Dendritic cell treated with granulocyte-macrophage colony-stimulating factor and Interleukin-4, amounts not matched to agents 40 ng/mL and 50 ng/mL, for 4 days (primary cell): Measurements from ENCODE around the gene ZNF764.
A peak's percentile ranks its signal among the peaks of the same experiment; 100 is the strongest.

ENCODE experiments used
- H3K27ac Mint-ChIP-seq: one replicate; pipeline ENCODE4 v1.8.0; 2022; ENCODE audit warnings: mild to moderate bottlenecking, mixed read lengths
- H3K27me3 Mint-ChIP-seq: one replicate; pipeline ENCODE4 v1.8.0; 2022; ENCODE audit warnings: mild to moderate bottlenecking, mixed read lengths
- H3K36me3 Mint-ChIP-seq: one replicate; pipeline ENCODE4 v1.8.0; 2022; ENCODE audit warnings: low read depth, mixed read lengths
- H3K4me1 Mint-ChIP-seq: one replicate; pipeline ENCODE4 v1.8.0; 2022; ENCODE audit warnings: low read depth, mixed read lengths
- H3K4me3 Mint-ChIP-seq: one replicate; pipeline ENCODE4 v1.8.0; 2022; ENCODE audit warnings: mild to moderate bottlenecking, moderate library complexity, mixed read lengths
- H3K9me3 Mint-ChIP-seq: one replicate; pipeline ENCODE4 v1.8.0; 2022; ENCODE audit warnings: mixed read lengths
- intact Hi-C: fragments of 100-400 bp; cut with micrococcal nuclease; formaldehyde crosslinking; loops from one replicate; pipeline ENCODE4 v1.15.0; 2022

The ZNF764 gene

GRCh38 chr16:30533748-30534367 lies 24.3 kb downstream of the ZNF764 start:
- peaks cover 69% of the 10 kb centered on the region for H3K4me1 Mint-ChIP-seq
- peaks cover 58% of the 10 kb centered on the region for H3K36me3 Mint-ChIP-seq
- peak overlapping the region; percentile 90 for H3K27ac Mint-ChIP-seq
- peak overlapping the region; percentile 87 for H3K4me3 Mint-ChIP-seq
- no peaks in the 10 kb centered on the region for H3K27me3 Mint-ChIP-seq
- no peaks in the 10 kb centered on the region for H3K9me3 Mint-ChIP-seq
- intact Hi-C loops, result no loop called here

- Mint-ChIP-seq H3K4me3 (peak overlapping the region; percentile 67), H3K27ac (peak overlapping the region; percentile 90), H3K9me3 (no peaks in the 10 kb centered on the region), H3K27me3 (no peaks in the 10 kb centered on the region), H3K4me1 (peaks cover 69% of the 10 kb centered on the region), H3K36me3 (peaks cover 58% of the 10 kb centered on the region)
- intact Hi-C loops, result no loop called here
These were observed 25.0 kb downstream of the ZNF764 start for GRCh38 chr16:30533146-30533522.

GRCh38 chr16:30532285-30533145 lies 25.7 kb downstream of the ZNF764 start:
- peaks cover 71% of the 10 kb centered on the region for H3K4me1 Mint-ChIP-seq
- peaks cover 52% of the 10 kb centered on the region for H3K36me3 Mint-ChIP-seq
- intact Hi-C loops, result no loop called here
- peak overlapping the region; percentile 9 for H3K4me3 Mint-ChIP-seq
- no peaks in the 10 kb centered on the region for H3K9me3 Mint-ChIP-seq
- no peaks in the 10 kb centered on the region for H3K27me3 Mint-ChIP-seq
- peak overlapping the region; percentile 90 for H3K27ac Mint-ChIP-seq

- H3K4me3 Mint-ChIP-seq, result no peak overlapping the region
These were observed 27.8 kb downstream of the ZNF764 start for GRCh38 chr16:30530163-30531037.

GRCh38 chr16:30528799-30529457 lies 29.2 kb downstream of the ZNF764 start:
- Mint-ChIP-seq H3K27me3 (no peaks in the 10 kb centered on the region), H3K9me3 (no peaks in the 10 kb centered on the region), H3K27ac (peak overlapping the region; percentile 99), H3K4me1 (peaks cover 70% of the 10 kb centered on the region), H3K4me3 (no peak overlapping the region), H3K36me3 (peaks cover 53% of the 10 kb centered on the region)
- intact Hi-C loops, result loop anchor here (5.0 kb wide), 1 partner anchor 43 kb away; the partner anchor contains the start of gene ZNF688

More at GRCh38 chr16:30530163-30531037, 27.8 kb downstream of the ZNF764 start:
- H3K27ac Mint-ChIP-seq, result peak overlapping the region; percentile 99
- H3K27me3 Mint-ChIP-seq, result no peaks in the 10 kb centered on the region
- peaks cover 61% of the 10 kb centered on the region for H3K4me1 Mint-ChIP-seq
- intact Hi-C loops, result no loop called here
- peaks cover 51% of the 10 kb centered on the region for H3K36me3 Mint-ChIP-seq
- H3K9me3 Mint-ChIP-seq, result no peaks in the 10 kb centered on the region

- Mint-ChIP-seq H3K27ac (peak overlapping the region; percentile 99), H3K36me3 (peaks cover 48% of the 10 kb centered on the region), H3K4me1 (peaks cover 67% of the 10 kb centered on the region), H3K9me3 (no peaks in the 10 kb centered on the region), H3K27me3 (no peaks in the 10 kb centered on the region), H3K4me3 (peak overlapping the region; percentile 76)
- intact Hi-C loops, result loop anchor here (2.0 to 5.0 kb wide), 3 partner anchors 45 to 173 kb away; partner anchors contain the start of genes CD2BP2 and ZNF688
These were observed 30.5 kb downstream of the ZNF764 start for GRCh38 chr16:30527635-30528178.

- Mint-ChIP-seq H3K9me3 (no peaks in the 10 kb centered on the region), H3K27ac (peak overlapping the region; percentile 99), H3K27me3 (no peaks in the 10 kb centered on the region), H3K4me3 (peak overlapping the region; percentile 76), H3K4me1 (peaks cover 67% of the 10 kb centered on the region), H3K36me3 (peaks cover 47% of the 10 kb centered on the region)
- intact Hi-C loops, result loop anchor here (1.0 to 5.0 kb wide), 4 partner anchors 45 to 172 kb away; partner anchors contain the start of genes CD2BP2, ZNF688 and ZNF785
These were observed 31.1 kb downstream of the ZNF764 start for GRCh38 chr16:30526823-30527634.

GRCh38 chr16:30526137-30526822 lies 31.9 kb downstream of the ZNF764 start, which contains the start of gene ZNF768:
ZNF768 (minus strand) TSS chr16:30526566; CDS start chr16:30526413, 153 bp downstream.
- peak within 1 kb of the TSS; percentile 93 for H3K4me3 Mint-ChIP-seq
- H3K36me3 Mint-ChIP-seq, result peaks cover 47% of the 10 kb centered on the region
- intact Hi-C loops, result loop anchor here (1.0 to 5.0 kb wide), 4 partner anchors 46 to 171 kb away; partner anchors contain the start of genes CD2BP2, ZNF688 and ZNF785
- peaks cover 65% of the 10 kb centered on the region for H3K4me1 Mint-ChIP-seq
- no peaks in the 10 kb centered on the region for H3K27me3 Mint-ChIP-seq
- H3K9me3 Mint-ChIP-seq, result no peaks in the 10 kb centered on the region
- peak within 1 kb of the TSS; percentile 99 for H3K27ac Mint-ChIP-seq

- intact Hi-C loops, result loop anchor here (1.0 to 5.0 kb wide), 4 partner anchors 47 to 171 kb away; partner anchors contain the start of genes CD2BP2, ZNF688 and ZNF785
- H3K27ac Mint-ChIP-seq, result peak overlapping the region; percentile 99
- H3K27me3 Mint-ChIP-seq, result no peaks in the 10 kb centered on the region
- peaks cover 60% of the 10 kb centered on the region for H3K4me1 Mint-ChIP-seq
- peaks cover 46% of the 10 kb centered on the region for H3K36me3 Mint-ChIP-seq
- no peaks in the 10 kb centered on the region for H3K9me3 Mint-ChIP-seq
- H3K4me3 Mint-ChIP-seq, result peak overlapping the region; percentile 93
These were observed 32.4 kb downstream of the ZNF764 start for GRCh38 chr16:30525844-30526136.

- intact Hi-C loops, result loop anchor here (5.0 kb wide), 1 partner anchor 47 kb away; the partner anchor contains the start of gene ZNF688
- Mint-ChIP-seq H3K4me1 (peaks cover 51% of the 10 kb centered on the region), H3K4me3 (no peak overlapping the region)
These were observed 33.3 kb downstream of the ZNF764 start for GRCh38 chr16:30524575-30525568.

More at GRCh38 chr16:30524575-30525568, 33.3 kb downstream of the ZNF764 start:
- no peaks in the 10 kb centered on the region for H3K27me3 Mint-ChIP-seq
- H3K27ac Mint-ChIP-seq, result no peak overlapping the region
- H3K36me3 Mint-ChIP-seq, result peaks cover 49% of the 10 kb centered on the region
- no peaks in the 10 kb centered on the region for H3K9me3 Mint-ChIP-seq
